Measurements from ENCODE around the gene ZBTB44.
"Not testable (repeated sequence)": the region's sequence is repeated elsewhere in the genome, so short reads cannot be mapped to it uniquely, and the experiment has no call there.

DNA sequence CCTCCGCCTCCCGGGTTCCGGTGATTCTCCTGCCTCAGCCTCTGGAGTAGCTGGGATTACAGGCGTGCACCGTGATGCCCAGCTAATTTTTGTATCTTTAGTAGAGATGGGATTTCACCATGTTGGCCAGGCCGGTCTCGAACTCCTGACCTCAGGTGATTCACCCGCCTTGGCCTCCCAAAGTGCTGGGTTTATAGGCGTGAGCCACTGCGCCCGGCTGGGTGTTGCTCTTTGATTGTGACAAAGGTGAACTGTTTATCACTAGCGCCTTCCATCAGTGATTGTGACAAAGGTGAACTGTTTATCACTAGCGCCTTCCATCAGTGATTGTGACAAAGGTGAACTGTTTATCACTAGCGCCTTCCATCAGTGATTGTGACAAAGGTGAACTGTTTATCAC is 121.2 kb downstream of the ZBTB44 start:
- TF ChIP-seq, protein P1, sequence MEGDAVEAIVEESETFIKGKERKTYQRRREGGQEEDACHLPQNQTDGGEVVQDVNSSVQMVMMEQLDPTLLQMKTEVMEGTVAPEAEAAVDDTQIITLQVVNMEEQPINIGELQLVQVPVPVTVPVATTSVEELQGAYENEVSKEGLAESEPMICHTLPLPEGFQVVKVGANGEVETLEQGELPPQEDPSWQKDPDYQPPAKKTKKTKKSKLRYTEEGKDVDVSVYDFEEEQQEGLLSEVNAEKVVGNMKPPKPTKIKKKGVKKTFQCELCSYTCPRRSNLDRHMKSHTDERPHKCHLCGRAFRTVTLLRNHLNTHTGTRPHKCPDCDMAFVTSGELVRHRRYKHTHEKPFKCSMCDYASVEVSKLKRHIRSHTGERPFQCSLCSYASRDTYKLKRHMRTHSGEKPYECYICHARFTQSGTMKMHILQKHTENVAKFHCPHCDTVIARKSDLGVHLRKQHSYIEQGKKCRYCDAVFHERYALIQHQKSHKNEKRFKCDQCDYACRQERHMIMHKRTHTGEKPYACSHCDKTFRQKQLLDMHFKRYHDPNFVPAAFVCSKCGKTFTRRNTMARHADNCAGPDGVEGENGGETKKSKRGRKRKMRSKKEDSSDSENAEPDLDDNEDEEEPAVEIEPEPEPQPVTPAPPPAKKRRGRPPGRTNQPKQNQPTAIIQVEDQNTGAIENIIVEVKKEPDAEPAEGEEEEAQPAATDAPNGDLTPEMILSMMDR (IDR thresholded peaks at IDR 0.05), result not testable (repeated sequence)
- TF ChIP-seq POLR2A (IDR thresholded peaks at IDR 0.05); POLR2AphosphoS5 (IDR thresholded peaks at IDR 0.05; ENCODE audit: insufficient read depth in 1 of 2, low read depth in 1 of 2): not testable (repeated sequence)
